ENCODE measurements around the gene HS1BP3. TPM values are rescaled to one million over a fixed set of nuclear protein-coding genes. Genes with fewer than 3 reads are reported as not detected.
A peak's percentile ranks its signal among the peaks of the same experiment; 100 is the strongest.

Gene HS1BP3
- total and polyA plus RNA-seq, 10 donors, result 8.8 to 38.0 (median 25.9) TPM

- Histone ChIP-seq H3K27ac (peak overlapping the region in 1 of 8 donors; percentile 80), H3K27me3 (replicated peaks in 1 of 7) (no peaks in the 10 kb centered on the region), H3K9me3 (no peaks in the 10 kb centered on the region), H3K4me1 (peaks cover 21 to 59% (median 43%) of the 10 kb centered on the region in 6 donors), H3K36me3 (no peaks in the 10 kb centered on the region), H3K4me3 (no peak overlapping the region)
- DNase-seq, result no peak
- WGBS, 5 donors, result 85 to 94% (median 92%) methylated on average over 2 to 5 of the region's 5 CpGs
- no peak for TF ChIP-seq CTCF (IDR thresholded peaks at IDR 0.05 in 8 of 11, conservative IDR thresholded peaks at IDR 0.05 in 3 of 11)
- intact Hi-C loops (cut with DNase I; ENCODE audit: low total_unique reads), result no loop called here
Observed at GRCh38 chr2:20575414-20575813, 75.5 kb downstream of the HS1BP3 start.

- no peak for TF ChIP-seq POLR2AphosphoS5 (IDR thresholded peaks at IDR 0.05)
- no peak for TF ChIP-seq POLR2A (IDR thresholded peaks at IDR 0.05)
- no peak for TF ChIP-seq CTCF (IDR thresholded peaks at IDR 0.05 in 8 of 11, conservative IDR thresholded peaks at IDR 0.05 in 3 of 11)
- 92 to 98% (median 94%) methylated on average over 6 of the region's 6 CpGs for WGBS, 5 donors
- Histone ChIP-seq H3K4me1 (peaks cover 21 to 55% (median 41%) of the 10 kb centered on the region in 6 donors), H3K27ac (peak overlapping the region in 2 of 8 donors; percentile 16 to 80), H3K4me3 (no peak overlapping the region), H3K9me3 (no peaks in the 10 kb centered on the region), H3K27me3 (replicated peaks in 1 of 7) (no peaks in the 10 kb centered on the region), H3K36me3 (no peaks in the 10 kb centered on the region)
- intact Hi-C loops (cut with DNase I; ENCODE audit: low total_unique reads), result no loop called here
- no peak for DNase-seq
Observed at GRCh38 chr2:20574930-20575329, 76.0 kb downstream of the HS1BP3 start.

- WGBS, 5 donors, result 85 to 97% (median 93%) methylated on average over 2 to 5 of the region's 5 CpGs
- H3K9me3 ChIP-seq, result no peaks in the 10 kb centered on the region
- TF ChIP-seq CTCF (IDR thresholded peaks at IDR 0.05 in 8 of 11, conservative IDR thresholded peaks at IDR 0.05 in 3 of 11) (no peak), POLR2A (IDR thresholded peaks at IDR 0.05) (no peak), POLR2AphosphoS5 (IDR thresholded peaks at IDR 0.05) (no peak)
- peak overlapping the region in 6 of 8 donors; percentile 16 to 57 (median 46) for H3K27ac ChIP-seq
- DNase-seq, result no peak
- H3K4me1 ChIP-seq, result peaks cover 21 to 50% (median 36%) of the 10 kb centered on the region in 6 donors
- intact Hi-C loops (cut with DNase I; ENCODE audit: low total_unique reads), result no loop called here
- H3K4me3 ChIP-seq, result no peak overlapping the region
- no peaks in the 10 kb centered on the region for H3K27me3 ChIP-seq (replicated peaks in 1 of 7)
- H3K36me3 ChIP-seq, result no peaks in the 10 kb centered on the region
Observed at GRCh38 chr2:20574423-20574911, 76.4 kb downstream of the HS1BP3 start.

GRCh38 chr2:20573620-20574422, 77.1 kb downstream of the HS1BP3 start:
- H3K9me3 ChIP-seq, result no peaks in the 10 kb centered on the region
- no peak for TF ChIP-seq POLR2AphosphoS5 (IDR thresholded peaks at IDR 0.05)
- TF ChIP-seq CTCF (IDR thresholded peaks at IDR 0.05 in 8 of 11, conservative IDR thresholded peaks at IDR 0.05 in 3 of 11), result no peak
- TF ChIP-seq POLR2A (IDR thresholded peaks at IDR 0.05), result no peak
- no peak for DNase-seq
- no peaks in the 10 kb centered on the region for H3K27me3 ChIP-seq (replicated peaks in 1 of 7)
- peak overlapping the region in 5 of 8 donors; percentile 40 to 57 (median 47) for H3K27ac ChIP-seq
- 78 to 85% (median 80%) methylated on average over 10 of the region's 10 CpGs for WGBS, 5 donors
- intact Hi-C loops (cut with DNase I; ENCODE audit: low total_unique reads), result no loop called here
- H3K4me1 ChIP-seq, result peaks cover 21 to 44% (median 30%) of the 10 kb centered on the region in 6 donors
- H3K4me3 ChIP-seq, result no peak overlapping the region
- H3K36me3 ChIP-seq, result no peaks in the 10 kb centered on the region

Data from spleen (tissue), 11 donors.